IMR-90 (cell line): ENCODE data around the gene ELFN1. TPM values are rescaled to one million over a fixed set of nuclear protein-coding genes. Genes with fewer than 3 reads are reported as not detected.

Experiments
- ATAC-seq: fragments of 200-7000 bp; cut with Tn5 transposase; 2 replicates; pipeline ENCODE4 v1.9.1; 2020; ENCODE audit warnings: low read depth, mild to moderate bottlenecking, moderate library complexity
- BruUV-seq: library from RNA; stranded (reverse); fragments of 400-500 nt; replicated peaks from 2 replicates; lab custom pipeline; 2021; lab: Mats Ljungman, UMichigan
- CTCF ChIA-PET: fragments of 300-600 bp; formaldehyde crosslinking; extraction: SDS; loops from one replicate; lab custom pipeline; 2021; ENCODE audit warnings: antibody characterized with exemption; lab: Yijun Ruan, JAX
- POLR2A ChIA-PET: fragments of 300-600 bp; sonication (Branson Sonifier 250); formaldehyde crosslinking; loops from one replicate; lab custom pipeline; 2022; ENCODE audit warnings: antibody characterized with exemption; ENCODE audit not compliant: unreplicated experiment; lab: Charles Lee
- DNase-seq: peaks from one replicate; pipeline ENCODE4 v3.0.0; 2013
- H2AFZ ChIP-seq: replicated peaks from 2 replicates; pipeline ENCODE3; 2013; ENCODE audit warnings: low read length, mild to moderate bottlenecking; ENCODE audit not compliant: poor library complexity
- H2AK5ac ChIP-seq: 2 replicates; pipeline ENCODE4 v1.6.1; 2013; ENCODE audit warnings: low read depth, low read length, inconsistent platforms
- H2AK9ac ChIP-seq: replicated peaks from 2 replicates; pipeline ENCODE3; 2013; ENCODE audit warnings: mild to moderate bottlenecking, low read depth, low read length, moderate library complexity; ENCODE audit not compliant: poor library complexity
- H2BK120ac ChIP-seq: 2 replicates; pipeline ENCODE4 v1.6.1; 2013; ENCODE audit warnings: low read depth, low read length, inconsistent platforms
- H2BK15ac ChIP-seq: 3 replicates; pipeline ENCODE4 v1.6.1; 2013; ENCODE audit warnings: low read depth, low read length, inconsistent platforms
- H2BK20ac ChIP-seq: 2 replicates; pipeline ENCODE4 v1.6.1; 2013; ENCODE audit warnings: low read depth, mild to moderate bottlenecking, inconsistent platforms, low read length, moderate library complexity
- H2BK5ac ChIP-seq: 2 replicates; pipeline ENCODE4 v1.6.1; 2013; ENCODE audit warnings: mild to moderate bottlenecking, low read depth, low read length, inconsistent platforms; ENCODE audit not compliant: poor library complexity, severe bottlenecking
- H3K14ac ChIP-seq: replicated peaks from 2 replicates; pipeline ENCODE4 v1.6.1; 2013; ENCODE audit warnings: low read depth, low read length, inconsistent platforms
- H3K18ac ChIP-seq: 2 replicates; pipeline ENCODE4 v1.6.1; 2013; ENCODE audit warnings: low read depth, low read length, control low read depth
- H3K23ac ChIP-seq: 2 replicates; pipeline ENCODE4 v1.6.1; 2013; ENCODE audit warnings: low read depth, low read length, inconsistent platforms
- H3K27ac ChIP-seq: 2 replicates; pipeline ENCODE4 v1.5.1; 2013; ENCODE audit warnings: mild to moderate bottlenecking, control low read depth, low read length; ENCODE audit not compliant: insufficient read depth
- H3K27me3 ChIP-seq: 2 replicates; pipeline ENCODE4 v1.6.1; 2013; ENCODE audit warnings: low read length; ENCODE audit not compliant: control insufficient read depth, insufficient read depth
- H3K36me3 ChIP-seq: 2 replicates; pipeline ENCODE4 v1.6.1; 2013; ENCODE audit warnings: low read length, mixed read lengths; ENCODE audit not compliant: control insufficient read depth, insufficient read depth
- H3K4ac ChIP-seq: 2 replicates; pipeline ENCODE4 v1.6.1; 2013; ENCODE audit warnings: low read depth, low read length, inconsistent platforms
- H3K4me1 ChIP-seq: 2 replicates; pipeline ENCODE4 v1.6.1; 2013; ENCODE audit warnings: low read length, mixed read lengths; ENCODE audit not compliant: control insufficient read depth, insufficient read depth
- H3K4me2 ChIP-seq: 2 replicates; pipeline ENCODE4 v1.6.1; 2013; ENCODE audit warnings: low read depth, mild to moderate bottlenecking, control low read depth, low read length, moderate library complexity
- H3K4me3 ChIP-seq: 2 replicates; pipeline ENCODE4 v1.5.1; 2013; ENCODE audit warnings: low read depth, mild to moderate bottlenecking, control low read depth, low read length, moderate library complexity; ENCODE audit not compliant: insufficient read depth
- H3K56ac ChIP-seq: 2 replicates; pipeline ENCODE4 v1.6.1; 2013; ENCODE audit warnings: low read length, inconsistent platforms; ENCODE audit not compliant: insufficient read depth; ENCODE audit errors: extremely low read depth
- H3K79me1 ChIP-seq, 2 experiments: 2 replicates each; pipeline ENCODE4 v1.6.1; 2013; ENCODE audit warnings: low read length in 2 of 2, inconsistent platforms in 1 of 2, low read depth in 1 of 2
- H3K9ac ChIP-seq: 2 replicates; pipeline ENCODE4 v1.6.1; 2013; ENCODE audit warnings: low read depth, low read length, control low read depth
- H3K9me1 ChIP-seq: 2 replicates; pipeline ENCODE4 v1.6.1; 2013; ENCODE audit warnings: low read length, inconsistent platforms; ENCODE audit not compliant: insufficient read depth
- H3K9me3 ChIP-seq: 2 replicates; pipeline ENCODE4 v1.6.1; 2013; ENCODE audit warnings: low read length; ENCODE audit not compliant: control insufficient read depth, insufficient read depth
- H4K20me1 ChIP-seq: 2 replicates; pipeline ENCODE4 v1.6.1; 2013; ENCODE audit warnings: low read length, inconsistent platforms; ENCODE audit not compliant: insufficient read depth
- H4K5ac ChIP-seq: 2 replicates; pipeline ENCODE4 v1.6.1; 2013; ENCODE audit warnings: mild to moderate bottlenecking, low read depth, low read length, control low read depth
- H4K8ac ChIP-seq, 2 experiments: 2 replicates each; pipeline ENCODE4 v1.6.1; 2013; ENCODE audit warnings: low read depth in 2 of 2, low read length in 2 of 2, control low read depth in 1 of 2, inconsistent platforms in 1 of 2
- H4K91ac ChIP-seq: 2 replicates; pipeline ENCODE4 v1.6.1; 2013; ENCODE audit warnings: low read depth, low read length, inconsistent platforms; ENCODE audit not compliant: insufficient read depth
- BHLHE40 ChIP-seq: fragments of 150-350 bp; IDR thresholded peaks from 2 replicates; pipeline ENCODE4 v1.6.1; 2016; ENCODE audit warnings: mild to moderate bottlenecking, low read depth, low read length
- CEBPB ChIP-seq: IDR thresholded peaks from 2 replicates; pipeline ENCODE4 v1.6.1; 2012; ENCODE audit warnings: low read depth, low read length, improper control_type of control experiment
- CHD1 ChIP-seq: IDR thresholded peaks from 2 replicates; pipeline ENCODE4 v1.6.1; 2012; ENCODE audit warnings: low read depth, low read length, improper control_type of control experiment
- FOS ChIP-seq: fragments of 150-350 bp; IDR thresholded peaks from 2 replicates; pipeline ENCODE4 v1.6.1; 2016; ENCODE audit warnings: low read depth, low read length
- MAFK ChIP-seq: IDR thresholded peaks from 2 replicates; pipeline ENCODE4 v1.6.1; 2012; ENCODE audit warnings: low read depth, low read length, improper control_type of control experiment
- MXI1 ChIP-seq: IDR thresholded peaks from 2 replicates; pipeline ENCODE4 v1.6.1; 2012; ENCODE audit warnings: low read depth, mild to moderate bottlenecking, low read length, moderate library complexity, borderline replicate concordance
- NFE2L2 ChIP-seq: fragments of 150-350 bp; IDR thresholded peaks from 2 replicates; pipeline ENCODE4 v1.6.1; 2016; ENCODE audit warnings: low read depth, mild to moderate bottlenecking, low read length
- POLR2A ChIP-seq: IDR thresholded peaks from 2 replicates; pipeline ENCODE4 v1.6.1; 2012; ENCODE audit warnings: mild to moderate bottlenecking, low read depth, low read length
- RAD21 ChIP-seq: IDR thresholded peaks from 2 replicates; pipeline ENCODE4 v1.6.1; 2012; ENCODE audit warnings: low read length, improper control_type of control experiment
- RCOR1 ChIP-seq: IDR thresholded peaks from 2 replicates; pipeline ENCODE4 v1.6.1; 2012; ENCODE audit warnings: mild to moderate bottlenecking, low read length, improper control_type of control experiment; ENCODE audit not compliant: insufficient replicate concordance
- RFX5 ChIP-seq: IDR thresholded peaks from 2 replicates; pipeline ENCODE4 v1.8.0; 2012; ENCODE audit warnings: low read depth, mild to moderate bottlenecking, low read length, moderate library complexity
- SMC3 ChIP-seq: fragments of 150-350 bp; IDR thresholded peaks from 2 replicates; pipeline ENCODE4 v1.6.1; 2016; ENCODE audit warnings: low read depth, mild to moderate bottlenecking, antibody characterized with exemption, low read length, moderate library complexity
- WGBS, 2 experiments: methylation state at CpG; one replicate each; pipeline versions ENCODE4 v1.1.5 to v1.1.7; 2013; ENCODE audit warnings: missing lambda C conversion rate in 2 of 2; ENCODE audit not compliant: insufficient read length in 1 of 2; ENCODE audit errors: extremely low coverage in 2 of 2; 5-methylcytosine and 5-hydroxymethylcytosine counted together
- dilution Hi-C: fragments of 300-500 bp; cut with HindIII; formaldehyde crosslinking; loops from one replicate; pipeline ENCODE4 v1.14.3; 2018; ENCODE audit warnings: low sequenced_read_pairs; ENCODE audit not compliant: unreplicated experiment
- in situ Hi-C: fragments of 300-500 bp; cut with MboI; formaldehyde crosslinking; loops from 3 replicates; pipeline ENCODE4 v1.14.3; 2019; ENCODE audit warnings: low sequenced_read_pairs, inconsistent platforms, mixed read lengths
- intact Hi-C: fragments of 100-400 bp; cut with micrococcal nuclease; formaldehyde crosslinking; loops from 2 replicates; pipeline ENCODE4 v1.10.0; 2022
- polyA plus RNA-seq, 3 experiments: library from polyadenylated mRNA; depleted of rRNA; stranded (reverse); fragments of >200 nt; gene quantifications; 2 replicates each; pipeline ENCODE4 v1.2.3, GENCODE V29; 2012; ENCODE audit warnings: low replicate concordance in 1 of 3
- total RNA-seq: library from RNA; depleted of rRNA; stranded (reverse); fragments of >200 nt; gene quantifications from 2 replicates; pipeline ENCODE4 v1.2.3, GENCODE V29; 2012
- TF ChIP-seq, protein P1 (sequence below): fragments of 150-350 bp; IDR thresholded peaks from 2 replicates; pipeline ENCODE4 v1.6.1; 2016; ENCODE audit warnings: low read depth, mild to moderate bottlenecking, low read length, moderate library complexity, borderline replicate concordance
- TF ChIP-seq, protein P2 (sequence below): conservative IDR thresholded peaks from 2 replicates; pipeline ENCODE4 v1.5.1; 2012; ENCODE audit warnings: mild to moderate bottlenecking, low read depth, low read length, improper control_type of control experiment

ELFN1 gene
- total and polyA plus RNA-seq, 2 of the 4 experiments (the other 2 are of a cell fraction), result 1.6 to 5.2 TPM

DNA sequence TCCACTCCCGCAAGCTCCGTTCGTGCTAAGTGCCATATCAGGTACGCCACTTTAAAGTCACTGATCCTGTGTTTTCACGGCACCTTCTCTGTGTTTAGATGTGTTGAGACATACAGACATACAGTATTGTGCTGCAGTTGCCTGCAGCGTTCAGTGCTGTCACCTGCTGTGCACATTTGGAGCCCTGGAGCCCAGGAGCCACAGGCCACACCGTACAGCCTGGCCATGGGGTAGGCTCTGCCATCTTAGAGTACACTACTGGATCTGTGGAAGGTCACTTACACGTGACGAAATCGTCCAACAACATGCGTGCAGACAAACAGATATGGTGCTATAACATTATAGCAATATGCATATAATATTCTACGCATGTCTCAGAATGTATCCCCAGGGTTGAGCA, 111.3 kb downstream of the ELFN1 start:
- Histone ChIP-seq H2BK5ac (no peak overlapping the region), H4K8ac (no peak overlapping the region), H3K56ac (no peak overlapping the region), H3K79me1 (no peaks in the 10 kb centered on the region), H2AK5ac (no peak overlapping the region), H3K4me3 (no peak overlapping the region), H2BK15ac (no peak overlapping the region), H2BK120ac (no peak overlapping the region), H4K91ac (no peak overlapping the region), H2BK20ac (no peak overlapping the region), H3K36me3 (no peaks in the 10 kb centered on the region), H3K9me3 (peaks cover 7% of the 10 kb centered on the region), H3K18ac (no peak overlapping the region), H3K23ac (no peak overlapping the region), H4K5ac (no peak overlapping the region), H3K27me3 (peaks cover 3% of the 10 kb centered on the region), H3K9ac (no peak overlapping the region), H3K9me1 (no peaks in the 10 kb centered on the region), H3K4me2 (no peak overlapping the region), H3K4ac (no peak overlapping the region), H3K4me1 (no peaks in the 10 kb centered on the region), H4K20me1 (no peaks in the 10 kb centered on the region), H3K27ac (no peak overlapping the region), H2AK9ac (no peak overlapping the region), H2AFZ (no peak overlapping the region), H3K14ac (no peak overlapping the region)
- intact Hi-C loops, result no loop called here
- DNase-seq, result no peak
- CTCF ChIA-PET, result no interaction called here
- BruUV-seq, result no TSS peak
- in situ Hi-C loops, result no loop called here
- dilution Hi-C loops, result no loop called here
- POLR2A ChIA-PET, result no interaction called here
- 80% methylated on average over 2 of the region's 12 CpGs; no CpG with 5 or more reads in 1 of the 2 experiments for WGBS, 2 experiments
- no peak for TF ChIP-seq BHLHE40
- no peak for TF ChIP-seq SMC3
- TF ChIP-seq POLR2A, result no peak
- TF ChIP-seq NFE2L2, result no peak
- TF ChIP-seq CEBPB, result no peak
- no peak for TF ChIP-seq MXI1
- TF ChIP-seq, protein P1, sequence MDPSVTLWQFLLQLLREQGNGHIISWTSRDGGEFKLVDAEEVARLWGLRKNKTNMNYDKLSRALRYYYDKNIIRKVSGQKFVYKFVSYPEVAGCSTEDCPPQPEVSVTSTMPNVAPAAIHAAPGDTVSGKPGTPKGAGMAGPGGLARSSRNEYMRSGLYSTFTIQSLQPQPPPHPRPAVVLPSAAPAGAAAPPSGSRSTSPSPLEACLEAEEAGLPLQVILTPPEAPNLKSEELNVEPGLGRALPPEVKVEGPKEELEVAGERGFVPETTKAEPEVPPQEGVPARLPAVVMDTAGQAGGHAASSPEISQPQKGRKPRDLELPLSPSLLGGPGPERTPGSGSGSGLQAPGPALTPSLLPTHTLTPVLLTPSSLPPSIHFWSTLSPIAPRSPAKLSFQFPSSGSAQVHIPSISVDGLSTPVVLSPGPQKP, result no peak
- no peak for TF ChIP-seq RAD21
- TF ChIP-seq RCOR1, result no peak
- TF ChIP-seq FOS, result no peak
- TF ChIP-seq RFX5, result no peak
- TF ChIP-seq, protein P2, sequence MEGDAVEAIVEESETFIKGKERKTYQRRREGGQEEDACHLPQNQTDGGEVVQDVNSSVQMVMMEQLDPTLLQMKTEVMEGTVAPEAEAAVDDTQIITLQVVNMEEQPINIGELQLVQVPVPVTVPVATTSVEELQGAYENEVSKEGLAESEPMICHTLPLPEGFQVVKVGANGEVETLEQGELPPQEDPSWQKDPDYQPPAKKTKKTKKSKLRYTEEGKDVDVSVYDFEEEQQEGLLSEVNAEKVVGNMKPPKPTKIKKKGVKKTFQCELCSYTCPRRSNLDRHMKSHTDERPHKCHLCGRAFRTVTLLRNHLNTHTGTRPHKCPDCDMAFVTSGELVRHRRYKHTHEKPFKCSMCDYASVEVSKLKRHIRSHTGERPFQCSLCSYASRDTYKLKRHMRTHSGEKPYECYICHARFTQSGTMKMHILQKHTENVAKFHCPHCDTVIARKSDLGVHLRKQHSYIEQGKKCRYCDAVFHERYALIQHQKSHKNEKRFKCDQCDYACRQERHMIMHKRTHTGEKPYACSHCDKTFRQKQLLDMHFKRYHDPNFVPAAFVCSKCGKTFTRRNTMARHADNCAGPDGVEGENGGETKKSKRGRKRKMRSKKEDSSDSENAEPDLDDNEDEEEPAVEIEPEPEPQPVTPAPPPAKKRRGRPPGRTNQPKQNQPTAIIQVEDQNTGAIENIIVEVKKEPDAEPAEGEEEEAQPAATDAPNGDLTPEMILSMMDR, result no peak
- TF ChIP-seq MAFK, result no peak
- TF ChIP-seq CHD1, result no peak
- no peak for ATAC-seq
